Gastrocnemius medialis (tissue), 4 donors: Measurements from ENCODE around the gene HINT2.

Experiments
- CTCF ChIP-seq, 5 experiments: fragments of 450-650 bp in 3 of 5; fragments of 200-600 bp in 2 of 5; sonication (generic) in 2 of 5; IDR thresholded peaks in 4 of 5; conservative IDR thresholded peaks in 1 of 5; 1 replicate in 4 of 5; 2 replicates in 1 of 5; pipeline ENCODE4 v1.5.1; 2016 to 2019; ENCODE audit warnings: antibody characterized with exemption in 5 of 5, mild to moderate bottlenecking in 3 of 5, moderate library complexity in 3 of 5
- POLR2A ChIP-seq, 2 donors: fragments of 450-650 bp; IDR thresholded peaks; one replicate each; pipeline ENCODE4 v1.6.1; 2017; ENCODE audit warnings: antibody characterized with exemption in 2 of 2, mild to moderate bottlenecking in 2 of 2, moderate library complexity in 2 of 2

DNA sequence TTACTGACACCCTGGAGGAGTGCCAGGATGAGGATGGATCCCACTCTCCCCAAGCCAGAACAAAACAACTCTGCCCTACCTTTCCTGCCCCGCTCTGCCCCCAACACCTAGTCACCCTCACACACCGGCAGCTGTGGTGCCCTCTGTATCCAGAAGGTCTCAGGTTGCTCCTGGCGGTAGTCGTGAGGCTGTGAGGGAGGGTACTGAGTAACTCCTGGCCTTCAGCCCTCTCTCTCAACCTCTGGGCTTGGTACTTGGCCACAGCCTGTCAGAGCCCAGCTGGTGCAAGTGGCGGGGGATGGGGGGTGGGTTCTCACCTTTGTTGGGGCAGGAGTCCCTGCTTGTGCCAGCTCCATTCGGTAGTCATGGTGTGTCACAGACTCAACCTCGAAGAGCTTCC, 4.7 kb downstream of the HINT2 start:
- no peak for TF ChIP-seq CTCF (IDR thresholded peaks at IDR 0.05 in 4 of 5, conservative IDR thresholded peaks at IDR 0.05 in 1 of 5)
- TF ChIP-seq POLR2A (IDR thresholded peaks at IDR 0.05), result no peak
